ENCODE results near the gene KMT5C.

Gene KMT5C

DNA sequence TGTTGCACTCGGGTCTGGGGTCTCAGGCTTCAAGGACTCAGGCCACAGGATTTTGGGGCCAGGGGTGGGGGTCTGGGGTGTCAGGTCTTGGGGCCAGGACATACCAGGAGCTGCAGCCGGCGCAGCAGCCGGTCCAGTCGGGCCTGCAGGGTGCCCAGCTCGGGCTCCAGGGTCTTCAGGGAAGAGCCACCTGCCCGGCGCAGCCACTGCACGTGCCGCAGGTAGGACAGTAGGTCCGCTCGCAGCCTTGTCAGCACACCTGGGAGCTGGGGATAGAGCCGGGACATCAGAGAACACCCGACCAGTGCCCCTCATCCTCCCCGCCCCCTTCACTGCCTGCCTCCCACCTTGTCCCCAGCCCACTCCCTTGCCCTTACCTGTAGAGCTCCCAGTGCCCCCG, 28.4 kb downstream of the KMT5C start:
- no peak overlapping the region for H3K4me3 ChIP-seq (ENCODE audit: insufficient read depth, low read depth, low read length)
- H3K9me3 ChIP-seq (ENCODE audit: control insufficient read depth, low read length) = no peaks in the 10 kb centered on the region
- H3K27me3 ChIP-seq (ENCODE audit: control insufficient read depth, insufficient read depth, low read length, poor library complexity, severe bottlenecking) = peaks cover 54% of the 10 kb centered on the region
- H3K4me1 ChIP-seq (ENCODE audit: control insufficient read depth, insufficient read depth, low read length) = peaks cover 1% of the 10 kb centered on the region
- 91% methylated on average over 16 of the region's 16 CpGs for WGBS, 2 experiments
- H3K36me3 ChIP-seq (ENCODE audit: control insufficient read depth, insufficient read depth, low read length) = no peaks in the 10 kb centered on the region
- H3K27ac ChIP-seq (ENCODE audit: insufficient read depth, low read depth, low read length, poor library complexity, severe bottlenecking) = no peak overlapping the region

DNA sequence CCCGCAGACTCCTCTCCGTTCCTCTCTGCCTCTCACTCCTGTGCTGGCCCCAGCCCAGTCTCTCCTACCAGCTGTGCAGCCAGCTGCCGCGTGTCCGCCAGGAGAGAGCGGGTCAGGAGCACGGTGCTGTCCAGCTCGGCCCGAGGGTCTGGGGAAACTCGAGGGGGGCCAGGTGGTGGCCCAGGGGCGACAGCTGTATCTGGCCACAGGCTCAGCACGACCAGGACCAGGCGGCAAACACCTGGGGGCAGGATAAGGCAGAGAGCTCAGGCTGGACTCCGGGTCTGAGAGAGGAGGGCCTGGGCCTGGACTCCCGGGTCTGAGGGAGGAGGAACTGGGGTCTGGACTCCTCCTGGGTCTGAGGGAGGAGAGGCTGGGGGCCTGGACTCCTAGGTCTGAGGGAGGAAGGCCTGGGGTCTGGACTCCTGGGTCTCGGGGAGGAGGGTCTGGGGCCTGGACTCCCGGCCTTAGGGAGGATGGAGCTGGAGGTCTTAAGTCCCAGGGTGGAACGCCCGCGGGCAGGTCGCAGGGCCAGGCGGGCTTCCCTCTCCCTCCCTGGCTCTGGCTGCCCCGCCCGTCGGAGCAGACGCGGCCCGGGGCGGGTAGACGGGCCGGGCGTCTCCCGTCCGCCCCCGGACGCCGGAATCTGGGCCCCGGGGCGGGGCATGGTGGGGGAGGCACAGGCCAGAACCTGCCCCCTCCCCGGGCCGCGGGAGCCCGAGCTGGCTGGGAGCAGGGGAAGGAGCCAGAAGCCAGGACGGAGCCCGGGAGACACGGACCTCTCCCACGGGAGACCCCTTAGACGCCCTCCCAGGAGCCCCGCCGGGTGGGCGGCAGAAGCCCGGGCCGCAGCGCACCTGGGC, 29.3 kb downstream of the KMT5C start:
- Histone ChIP-seq H3K9me3 (ENCODE audit: control insufficient read depth, low read length) (no peaks in the 10 kb centered on the region), H3K4me1 (ENCODE audit: control insufficient read depth, insufficient read depth, low read length) (peaks cover 8% of the 10 kb centered on the region), H3K4me3 (ENCODE audit: insufficient read depth, low read depth, low read length) (no peak overlapping the region), H3K36me3 (ENCODE audit: control insufficient read depth, insufficient read depth, low read length) (no peaks in the 10 kb centered on the region), H3K27me3 (ENCODE audit: control insufficient read depth, insufficient read depth, low read length, poor library complexity, severe bottlenecking) (peaks cover 62% of the 10 kb centered on the region), H3K27ac (ENCODE audit: insufficient read depth, low read depth, low read length, poor library complexity, severe bottlenecking) (no peak overlapping the region)
- 14% methylated on average over 54 of the region's 54 CpGs for WGBS, 2 experiments

DNA sequence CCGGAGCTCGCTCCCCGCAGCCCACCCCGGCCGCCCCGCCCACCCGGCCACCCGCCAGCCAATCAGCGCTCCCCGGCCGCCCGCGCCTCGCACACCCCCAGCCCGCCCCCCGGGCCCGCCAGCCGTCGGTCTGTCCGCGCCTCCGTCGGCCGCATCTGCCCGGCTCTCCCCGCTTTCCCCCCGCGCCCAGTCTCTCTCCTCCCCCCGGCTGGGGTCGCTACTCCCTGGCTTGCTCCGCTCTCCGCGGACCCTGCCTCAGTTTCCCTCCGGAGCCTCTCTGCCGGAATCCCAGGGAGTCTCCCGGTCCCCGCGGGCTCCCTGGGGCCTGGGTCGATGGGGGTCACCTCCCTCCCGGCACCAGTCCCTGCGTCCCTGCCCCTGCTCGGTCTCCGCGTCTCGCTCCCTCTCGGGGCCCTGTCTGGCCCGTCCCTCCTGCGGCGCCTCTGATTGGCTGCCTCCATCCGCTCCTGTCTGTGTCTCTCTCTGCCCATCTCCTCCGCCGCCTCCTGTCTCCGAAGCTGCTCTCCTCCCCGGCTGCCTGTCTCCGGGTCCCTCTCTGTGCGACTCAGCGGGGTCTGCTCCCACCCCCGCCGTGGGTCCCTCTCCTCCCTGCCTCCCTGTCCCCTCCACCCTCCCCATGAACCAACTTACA, 30.1 kb downstream of the KMT5C start:
- WGBS, 2 experiments = 0 to 1% methylated on average over 59 of the region's 59 CpGs
- Histone ChIP-seq H3K27me3 (ENCODE audit: control insufficient read depth, insufficient read depth, low read length, poor library complexity, severe bottlenecking) (peaks cover 71% of the 10 kb centered on the region), H3K27ac (ENCODE audit: insufficient read depth, low read depth, low read length, poor library complexity, severe bottlenecking) (no peak overlapping the region), H3K4me3 (ENCODE audit: insufficient read depth, low read depth, low read length) (peak overlapping the region; percentile 35), H3K36me3 (ENCODE audit: control insufficient read depth, insufficient read depth, low read length) (no peaks in the 10 kb centered on the region), H3K4me1 (ENCODE audit: control insufficient read depth, insufficient read depth, low read length) (peaks cover 16% of the 10 kb centered on the region), H3K9me3 (ENCODE audit: control insufficient read depth, low read length) (no peaks in the 10 kb centered on the region)

DNA sequence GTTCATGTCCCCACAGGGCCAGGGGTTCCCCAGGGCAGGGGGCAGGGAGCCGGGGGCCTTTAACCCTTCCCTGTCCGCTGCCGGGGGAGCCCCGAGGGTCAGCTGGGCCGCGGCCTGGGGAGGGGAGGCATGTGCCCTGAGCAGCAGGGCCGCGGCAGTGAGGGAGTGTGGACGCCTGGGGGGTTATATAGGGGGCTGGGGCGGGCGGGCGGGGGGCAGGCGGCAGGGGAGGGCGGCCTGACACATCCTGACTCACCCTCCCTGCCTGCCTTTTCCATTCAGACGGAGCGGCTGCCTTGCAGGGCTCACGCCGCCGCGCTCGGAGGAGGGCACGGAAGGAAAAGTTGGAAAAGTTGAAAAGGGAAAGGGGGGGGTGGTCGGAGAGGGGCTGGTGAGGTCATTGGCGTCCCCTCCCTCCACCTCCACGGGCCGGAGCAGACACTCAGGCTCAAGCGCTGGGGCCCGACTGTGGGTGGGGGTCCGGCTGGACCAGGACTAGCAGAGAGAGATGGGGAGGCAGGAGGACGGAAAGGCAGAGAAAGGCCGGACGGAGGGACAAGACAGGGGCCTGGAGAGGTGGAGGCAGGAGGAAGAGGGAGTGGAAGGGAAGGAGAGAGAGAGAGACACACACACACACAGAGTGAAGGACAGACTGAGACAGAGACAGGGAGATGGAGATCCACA, 30.8 kb downstream of the KMT5C start, which contains the start of gene IL11:
TSS of gene IL11 (minus strand) at position 159 of the 684 bp plus-strand sequence. CDS start at position 6, 153 bp downstream.
- no peak within 1 kb of the TSS for H3K27ac ChIP-seq (ENCODE audit: insufficient read depth, low read depth, low read length, poor library complexity, severe bottlenecking)
- H3K4me1 ChIP-seq (ENCODE audit: control insufficient read depth, insufficient read depth, low read length) = peaks cover 16% of the 10 kb centered on the region
- WGBS, 2 experiments = 2 to 4% methylated on average over 31 to 32 of the region's 32 CpGs
- peak within 1 kb of the TSS; percentile 35 for H3K4me3 ChIP-seq (ENCODE audit: insufficient read depth, low read depth, low read length)
- H3K27me3 ChIP-seq (ENCODE audit: control insufficient read depth, insufficient read depth, low read length, poor library complexity, severe bottlenecking) = peaks cover 71% of the 10 kb centered on the region
- no peaks in the 10 kb centered on the region for H3K9me3 ChIP-seq (ENCODE audit: control insufficient read depth, low read length)
- no peaks in the 10 kb centered on the region for H3K36me3 ChIP-seq (ENCODE audit: control insufficient read depth, insufficient read depth, low read length)

DNA sequence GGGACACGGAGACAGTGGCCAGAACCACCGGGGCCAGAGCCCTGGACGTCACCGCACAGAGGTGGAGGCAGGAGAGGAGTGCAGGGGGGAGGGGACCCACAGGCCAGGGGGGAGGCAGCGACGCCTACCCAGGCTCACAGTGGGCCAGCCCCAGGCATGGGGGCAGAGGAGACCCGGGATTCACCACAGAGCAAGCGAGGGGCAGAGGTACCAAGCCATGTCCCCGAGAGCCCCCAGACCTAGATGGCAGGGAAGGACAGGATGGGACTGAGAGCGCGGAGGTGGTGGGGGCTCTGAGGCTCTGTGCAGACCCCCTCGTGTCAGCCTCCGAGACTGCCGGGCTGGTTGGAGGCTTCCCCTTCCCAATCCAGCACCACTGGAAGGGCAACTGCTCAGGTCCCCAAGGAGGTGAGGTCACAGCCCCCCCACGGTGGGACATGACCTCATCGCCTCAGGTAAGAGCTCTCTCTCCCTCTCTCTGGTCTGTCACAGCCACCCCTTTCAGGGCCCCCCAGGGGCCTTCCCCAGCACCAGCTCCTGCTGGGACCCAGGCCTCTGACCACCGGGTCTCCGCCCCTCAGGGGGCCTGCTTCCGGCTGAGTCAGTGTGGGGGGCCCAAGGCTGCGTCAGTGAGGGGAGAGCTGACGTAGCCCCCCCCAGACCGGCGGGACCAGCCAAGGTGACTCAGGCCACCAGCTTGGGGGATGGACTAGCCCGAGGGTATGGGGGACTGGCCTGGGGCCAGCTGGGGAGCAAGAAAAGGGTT, 32.8 kb downstream of the KMT5C start:
- no peak overlapping the region for H3K27ac ChIP-seq (ENCODE audit: insufficient read depth, low read depth, low read length, poor library complexity, severe bottlenecking)
- H3K4me1 ChIP-seq (ENCODE audit: control insufficient read depth, insufficient read depth, low read length) = peaks cover 30% of the 10 kb centered on the region
- no peaks in the 10 kb centered on the region for H3K36me3 ChIP-seq (ENCODE audit: control insufficient read depth, insufficient read depth, low read length)
- WGBS, 2 experiments = 42 to 44% methylated on average over 24 of the region's 24 CpGs
- H3K27me3 ChIP-seq (ENCODE audit: control insufficient read depth, insufficient read depth, low read length, poor library complexity, severe bottlenecking) = peaks cover 79% of the 10 kb centered on the region
- no peaks in the 10 kb centered on the region for H3K9me3 ChIP-seq (ENCODE audit: control insufficient read depth, low read length)
- no peak overlapping the region for H3K4me3 ChIP-seq (ENCODE audit: insufficient read depth, low read depth, low read length)

DNA sequence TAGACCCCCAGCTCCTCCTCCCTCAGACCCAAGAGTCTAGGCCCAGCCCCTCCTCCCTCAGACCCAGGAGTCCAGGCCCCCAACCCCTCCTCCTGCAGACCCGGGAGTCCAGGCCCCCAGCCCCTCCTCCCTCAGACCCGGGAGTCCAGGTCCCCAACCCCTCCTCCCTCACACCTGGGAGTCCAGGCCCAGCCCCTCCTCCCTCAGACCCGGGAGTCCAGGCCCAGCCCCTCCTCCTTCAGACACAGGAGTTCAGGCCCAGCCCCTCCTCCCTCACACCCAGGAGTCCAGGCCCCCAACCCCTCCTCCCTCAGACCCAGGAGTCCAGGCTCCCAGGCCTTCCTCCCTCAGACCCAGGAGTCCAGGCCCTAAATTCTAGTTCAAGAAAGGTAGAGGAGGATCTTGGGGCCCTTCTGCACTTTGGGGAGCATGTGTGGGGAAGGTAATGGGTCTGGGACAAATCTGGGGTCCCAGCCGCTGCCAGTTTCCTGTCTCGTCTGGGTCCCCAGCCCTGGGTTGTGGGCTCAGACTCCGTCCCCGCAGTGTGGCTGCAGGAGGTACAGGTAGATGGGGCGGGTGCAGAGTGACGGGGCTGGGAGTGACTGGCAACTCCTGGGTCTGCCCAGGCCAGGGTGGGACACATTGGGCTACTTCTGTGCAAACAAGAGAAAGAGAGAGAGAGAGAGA, 33.8 kb downstream of the KMT5C start:
- Histone ChIP-seq H3K27ac (ENCODE audit: insufficient read depth, low read depth, low read length, poor library complexity, severe bottlenecking) (no peak overlapping the region), H3K4me3 (ENCODE audit: insufficient read depth, low read depth, low read length) (no peak overlapping the region), H3K36me3 (ENCODE audit: control insufficient read depth, insufficient read depth, low read length) (no peaks in the 10 kb centered on the region), H3K9me3 (ENCODE audit: control insufficient read depth, low read length) (no peaks in the 10 kb centered on the region), H3K27me3 (ENCODE audit: control insufficient read depth, insufficient read depth, low read length, poor library complexity, severe bottlenecking) (peaks cover 81% of the 10 kb centered on the region), H3K4me1 (ENCODE audit: control insufficient read depth, insufficient read depth, low read length) (peaks cover 39% of the 10 kb centered on the region)
- 30 to 35% methylated on average over 9 of the region's 9 CpGs for WGBS, 2 experiments

DNA sequence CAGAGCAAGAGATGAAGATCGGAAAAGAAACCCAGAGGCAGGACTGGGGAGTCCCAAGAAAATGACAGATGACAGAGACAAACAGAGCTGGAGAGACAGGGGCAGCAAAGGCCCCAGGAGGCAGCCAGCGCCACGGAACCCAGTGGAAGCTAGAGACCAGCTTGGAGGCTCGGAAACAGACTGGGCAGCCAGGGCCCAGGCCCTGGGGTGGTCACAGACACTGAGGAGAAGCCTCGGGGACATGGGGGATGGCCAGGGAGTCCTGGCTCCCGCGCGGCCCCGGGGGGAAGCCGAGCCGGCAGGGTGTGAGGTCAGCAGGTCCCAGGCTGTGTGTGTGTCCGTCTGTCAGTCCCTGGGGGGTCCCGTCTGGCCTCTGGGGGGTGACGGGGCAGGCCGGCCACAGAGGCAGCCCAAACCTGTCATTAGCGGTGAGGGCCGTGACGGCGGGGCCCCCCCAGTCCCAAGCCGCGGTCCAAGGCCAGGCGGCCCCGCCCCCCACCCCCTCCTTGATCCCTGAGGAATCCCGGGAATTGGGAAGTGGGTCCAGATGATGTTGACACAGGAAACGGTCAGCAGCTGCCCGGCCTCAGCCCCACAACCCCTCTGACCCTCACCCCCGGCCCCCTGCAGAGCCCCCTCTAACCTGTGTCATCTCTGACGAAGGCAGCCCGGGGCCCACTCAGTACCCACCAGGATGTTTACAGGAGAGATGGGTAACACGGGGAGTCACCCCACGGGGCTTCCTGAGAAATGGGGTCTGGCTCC, 34.5 kb downstream of the KMT5C start:
- Histone ChIP-seq H3K36me3 (ENCODE audit: control insufficient read depth, insufficient read depth, low read length) (no peaks in the 10 kb centered on the region), H3K27me3 (ENCODE audit: control insufficient read depth, insufficient read depth, low read length, poor library complexity, severe bottlenecking) (peaks cover 80% of the 10 kb centered on the region), H3K27ac (ENCODE audit: insufficient read depth, low read depth, low read length, poor library complexity, severe bottlenecking) (no peak overlapping the region), H3K4me3 (ENCODE audit: insufficient read depth, low read depth, low read length) (no peak overlapping the region), H3K4me1 (ENCODE audit: control insufficient read depth, insufficient read depth, low read length) (peaks cover 46% of the 10 kb centered on the region), H3K9me3 (ENCODE audit: control insufficient read depth, low read length) (no peaks in the 10 kb centered on the region)
- 9% methylated on average over 31 of the region's 31 CpGs for whole genome bisulfite sequencing, 2 experiments

DNA sequence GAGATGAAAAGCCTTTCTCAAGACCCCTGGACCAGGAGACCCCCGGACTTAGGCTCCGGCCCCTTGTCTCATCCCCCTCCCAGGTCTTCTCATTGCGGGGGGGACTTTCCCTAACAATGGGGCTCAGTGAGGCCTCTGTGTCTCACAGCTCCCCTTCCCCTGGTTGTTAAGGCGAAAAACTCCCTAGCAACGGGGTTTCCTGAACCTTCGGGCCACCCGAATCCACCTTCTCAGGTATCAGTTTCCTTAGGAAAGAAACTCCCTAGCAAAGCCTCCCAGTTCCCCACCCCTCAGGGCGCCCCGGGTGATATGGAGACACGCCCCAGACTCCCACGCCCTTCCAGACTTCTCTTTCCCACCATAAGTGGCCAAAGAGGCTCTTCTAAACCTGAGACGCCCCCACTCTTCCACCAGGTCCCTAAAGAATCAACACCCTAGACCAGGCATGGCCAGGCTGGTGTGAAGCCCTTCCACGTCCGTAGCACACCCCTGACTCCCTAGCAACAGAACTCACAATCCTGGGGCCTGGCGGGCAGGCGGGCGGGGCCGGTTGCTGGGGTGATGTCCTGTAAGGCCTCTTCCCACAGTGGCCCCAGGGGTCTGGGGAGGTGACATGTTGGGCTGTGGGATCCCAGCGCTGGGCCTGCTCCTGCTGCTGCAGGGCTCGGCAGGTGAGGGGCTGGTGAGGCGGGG, 36.7 kb downstream of the KMT5C start, which contains the start of gene TMEM190:
TSS of gene TMEM190 (plus strand) at position 586 of the 693 bp plus-strand sequence. CDS start at position 614, 28 bp downstream.
- Histone ChIP-seq H3K9me3 (ENCODE audit: control insufficient read depth, low read length) (no peaks in the 10 kb centered on the region), H3K4me3 (ENCODE audit: insufficient read depth, low read depth, low read length) (peak within 1 kb of the TSS; percentile 8), H3K27ac (ENCODE audit: insufficient read depth, low read depth, low read length, poor library complexity, severe bottlenecking) (peak within 1 kb of the TSS; percentile 9), H3K27me3 (ENCODE audit: control insufficient read depth, insufficient read depth, low read length, poor library complexity, severe bottlenecking) (peaks cover 62% of the 10 kb centered on the region), H3K4me1 (ENCODE audit: control insufficient read depth, insufficient read depth, low read length) (peaks cover 47% of the 10 kb centered on the region), H3K36me3 (ENCODE audit: control insufficient read depth, insufficient read depth, low read length) (no peaks in the 10 kb centered on the region)
- 40 to 44% methylated on average over 21 of the region's 21 CpGs for WGBS, 2 experiments

Measured in ectodermal cell (in vitro differentiated cells).